Body of pancreas (tissue), 4 donors: ENCODE measurements around the gene EPS8. TPM values are rescaled to one million over a fixed set of nuclear protein-coding genes. Genes with fewer than 3 reads are reported as not detected.

Experiments
- ATAC-seq: fragments of 150-250 bp; one replicate; pipeline ENCODE4 v1.9.1; 2016
- DNase-seq, 4 donors: peaks; one replicate each; pipeline ENCODE4 v3.0.0-alpha.2; 2019
- H3K27ac ChIP-seq, 4 donors: fragments of 200-600 bp; sonication (generic); 1 replicate in 3 of 4; 2 replicates in 1 of 4; pipeline versions ENCODE4 v1.5.1 to v1.6.1; 2016 to 2019; ENCODE audit warnings: mild to moderate bottlenecking in 1 of 4, mixed read lengths in 1 of 4, moderate library complexity in 1 of 4
- H3K27me3 ChIP-seq, 2 donors: fragments of 200-600 bp; sonication (generic); one replicate each; pipeline ENCODE4 v1.6.0; 2016; ENCODE audit warnings: mild to moderate bottlenecking in 1 of 2
- H3K36me3 ChIP-seq, 2 donors: fragments of 200-600 bp; sonication (generic); replicated peaks in 1 of 2; 2 replicates each; pipeline ENCODE4 v1.5.1; 2016; ENCODE audit warnings: low read depth in 2 of 2; ENCODE audit not compliant: insufficient read depth in 1 of 2
- H3K4me1 ChIP-seq: fragments of 200-600 bp; sonication (generic); one replicate; pipeline ENCODE4 v1.6.0; 2016
- H3K4me3 ChIP-seq, 2 donors: fragments of 200-600 bp; sonication (generic); 1 replicate in 1 of 2; 2 replicates in 1 of 2; pipeline ENCODE4 v1.5.1; 2016 to 2019
- H3K9me3 ChIP-seq, 3 donors: fragments of 200-600 bp; sonication (generic); 1 replicate in 2 of 3; 2 replicates in 1 of 3; pipeline ENCODE4 v1.5.1; 2016
- CTCF ChIP-seq, 7 experiments: fragments of 450-650 bp in 4 of 7; fragments of 200-600 bp in 3 of 7; sonication (generic) in 3 of 7; IDR thresholded peaks; one replicate each; pipeline ENCODE4 v1.5.1; 2016 to 2019; ENCODE audit warnings: antibody characterized with exemption in 7 of 7
- POLR2A ChIP-seq, 3 donors: fragments of 450-650 bp; IDR thresholded peaks; one replicate each; pipeline ENCODE4 v1.6.1; 2016; ENCODE audit warnings: antibody characterized with exemption in 3 of 3, mild to moderate bottlenecking in 2 of 3
- WGBS, 2 donors: methylation state at CpG; one replicate each; pipeline ENCODE4 v1.1.5; 2017; 5-methylcytosine and 5-hydroxymethylcytosine counted together
- intact Hi-C: fragments of 100-400 bp; cut with DNase I; formaldehyde crosslinking; loops from one replicate; pipeline ENCODE4 v1.15.1; 2023
- total RNA-seq, 2 donors: library from RNA; depleted of rRNA; stranded (reverse); fragments of >200 nt; gene quantifications; one replicate each; pipeline ENCODE4 v1.1.0, GENCODE V29; 2016

The EPS8 gene
- total RNA-seq, 2 donors from 2014 or later, result 31.6 to 41.2 TPM

GRCh38 chr12:15801770-15802744 is 12.9 kb upstream of the EPS8 start:
- Histone ChIP-seq H3K4me1 (no peaks in the 10 kb centered on the region), H3K4me3 (no peak overlapping the region), H3K27ac (no peak overlapping the region), H3K9me3 (no peaks in the 10 kb centered on the region), H3K27me3 (no peaks in the 10 kb centered on the region), H3K36me3 (no peaks in the 10 kb centered on the region)
- WGBS, 2 donors, result 83 to 89% methylated on average over 6 of the region's 6 CpGs
- ATAC-seq (no peak), DNase-seq (no peak)
- TF ChIP-seq POLR2A (IDR thresholded peaks at IDR 0.05) (no peak), CTCF (IDR thresholded peaks at IDR 0.05) (no peak)
- intact Hi-C loops, result no loop called here

- intact Hi-C loops, result no loop called here
- Histone ChIP-seq H3K27me3 (no peaks in the 10 kb centered on the region), H3K27ac (no peak overlapping the region), H3K4me1 (no peaks in the 10 kb centered on the region), H3K4me3 (no peak overlapping the region), H3K36me3 (no peaks in the 10 kb centered on the region), H3K9me3 (no peaks in the 10 kb centered on the region)
- no peak for DNase-seq
- TF ChIP-seq POLR2A (IDR thresholded peaks at IDR 0.05) (no peak), CTCF (IDR thresholded peaks at IDR 0.05) (no peak)
- WGBS, 2 donors, result 53 to 69% methylated on average over 3 of the region's 3 CpGs
- ATAC-seq, result no peak
Measured at GRCh38 chr12:15800278-15800677, 11.1 kb upstream of the EPS8 start.

GRCh38 chr12:15797818-15798217 is 8.6 kb upstream of the EPS8 start:
- intact Hi-C loops, result no loop called here
- no peak for DNase-seq
- H3K27me3 ChIP-seq, result no peaks in the 10 kb centered on the region
- WGBS, 2 donors, result 78 to 81% methylated on average over 3 of the region's 3 CpGs
- H3K36me3 ChIP-seq, result no peaks in the 10 kb centered on the region
- no peak overlapping the region for H3K4me3 ChIP-seq
- no peak for ATAC-seq
- no peaks in the 10 kb centered on the region for H3K9me3 ChIP-seq
- H3K4me1 ChIP-seq, result no peaks in the 10 kb centered on the region
- no peak overlapping the region for H3K27ac ChIP-seq
- TF ChIP-seq CTCF (IDR thresholded peaks at IDR 0.05) (no peak), POLR2A (IDR thresholded peaks at IDR 0.05) (no peak)

GRCh38 chr12:15796493-15797141 is 7.4 kb upstream of the EPS8 start:
- H3K36me3 ChIP-seq, result no peaks in the 10 kb centered on the region
- ATAC-seq (no peak), DNase-seq (no peak)
- H3K27ac ChIP-seq, result no peak overlapping the region
- H3K4me1 ChIP-seq, result no peaks in the 10 kb centered on the region
- 63 to 73% methylated on average over 4 of the region's 4 CpGs for WGBS, 2 donors
- H3K27me3 ChIP-seq, result no peaks in the 10 kb centered on the region
- no peaks in the 10 kb centered on the region for H3K9me3 ChIP-seq
- intact Hi-C loops, result no loop called here
- H3K4me3 ChIP-seq, result no peak overlapping the region
- TF ChIP-seq POLR2A (IDR thresholded peaks at IDR 0.05) (no peak), CTCF (IDR thresholded peaks at IDR 0.05) (no peak)
